HEK293 (cell line): ENCODE results near the gene CDKN3.
"Not testable (repeated sequence)": the region's sequence is repeated elsewhere in the genome, so short reads cannot be mapped to it uniquely, and the experiment has no call there.

Source experiments
- CTCF ChIA-PET: fragments of 350-600 bp; formaldehyde crosslinking; extraction: SDS; loops from one replicate; lab custom pipeline; 2021; ENCODE audit warnings: antibody characterized with exemption; lab: Yijun Ruan, JAX
- POLR2A ChIA-PET: fragments of 300-600 bp; formaldehyde crosslinking; extraction: SDS; loops from one replicate; lab custom pipeline; 2020; ENCODE audit warnings: antibody characterized with exemption, inconsistent platforms; lab: Yijun Ruan, JAX
- H3K27ac ChIP-seq: fragments of 200-500 bp; sonication (Bioruptor generic); 2 replicates; pipeline ENCODE4 v1.5.1; 2014; ENCODE audit warnings: low read depth, low read length, control low read depth, inconsistent platforms; ENCODE audit errors: extremely low read depth
- H3K36me3 ChIP-seq, 2 experiments: fragments of 200-500 bp in 1 of 2; sonication (Bioruptor generic) in 1 of 2; 1 replicate in 1 of 2; 2 replicates in 1 of 2; pipeline ENCODE4 v1.5.1; 2014 to 2017; ENCODE audit warnings: inconsistent platforms in 2 of 2, low read length in 2 of 2; ENCODE audit not compliant: control insufficient read depth in 2 of 2, insufficient read depth in 1 of 2
- H3K4me1 ChIP-seq: fragments of 200-500 bp; sonication (Bioruptor generic); 2 replicates; pipeline ENCODE4 v1.5.1; 2014; ENCODE audit warnings: mild to moderate bottlenecking, low read length, inconsistent platforms; ENCODE audit not compliant: control insufficient read depth, insufficient read depth
- H3K4me3 ChIP-seq: 2 replicates; pipeline ENCODE4 v1.5.1; 2011; ENCODE audit warnings: low read depth, mild to moderate bottlenecking, control low read depth, low read length, moderate library complexity
- H3K9me3 ChIP-seq: fragments of 200-500 bp; sonication (Bioruptor generic); 2 replicates; pipeline ENCODE4 v1.5.1; 2014; ENCODE audit warnings: low read depth, low read length, inconsistent platforms; ENCODE audit not compliant: control insufficient read depth, insufficient read depth
- ATF2 ChIP-seq: fragments of 450-650 bp; formaldehyde crosslinking; IDR thresholded peaks from 2 replicates; pipeline ENCODE4 v1.5.1; 2016; ENCODE audit warnings: missing biosample characterization, missing genetic modification characterization, low read depth
- MEIS1 ChIP-seq: sonication (generic); formaldehyde crosslinking; IDR thresholded peaks from 2 replicates; pipeline ENCODE4 v1.8.1; 2022; ENCODE audit warnings: missing genetic modification reagents, mild to moderate bottlenecking, borderline replicate concordance
- ZBTB17 ChIP-seq: fragments of 450-650 bp; formaldehyde crosslinking; IDR thresholded peaks from 2 replicates; pipeline ENCODE4 v1.5.1; 2016; ENCODE audit warnings: missing biosample characterization, missing genetic modification characterization
- ZBTB49 ChIP-seq: fragments of 450-650 bp; formaldehyde crosslinking; IDR thresholded peaks from 2 replicates; pipeline ENCODE4 v1.5.1; 2016; ENCODE audit warnings: missing biosample characterization, missing genetic modification characterization, low read depth
- ZFP69B ChIP-seq: fragments of 450-650 bp; formaldehyde crosslinking; IDR thresholded peaks from 2 replicates; pipeline ENCODE4 v1.5.1; 2016; ENCODE audit warnings: missing biosample characterization, missing genetic modification characterization
- ZNF133 ChIP-seq: fragments of 450-650 bp; formaldehyde crosslinking; IDR thresholded peaks from 2 replicates; pipeline ENCODE4 v1.5.1; 2016; ENCODE audit warnings: missing biosample characterization, missing genetic modification characterization
- ZNF544 ChIP-seq: fragments of 450-650 bp; formaldehyde crosslinking; IDR thresholded peaks from 2 replicates; pipeline ENCODE4 v1.5.0; 2017; ENCODE audit warnings: missing biosample characterization, missing genetic modification characterization
- ZNF558 ChIP-seq: fragments of 450-650 bp; formaldehyde crosslinking; IDR thresholded peaks from 2 replicates; pipeline ENCODE4 v1.5.1; 2016; ENCODE audit warnings: missing biosample characterization, missing genetic modification characterization
- ZNF621 ChIP-seq: fragments of 450-650 bp; formaldehyde crosslinking; IDR thresholded peaks from 2 replicates; pipeline ENCODE4 v1.5.1; 2017; ENCODE audit warnings: missing biosample characterization, missing genetic modification characterization
- ZNF658 ChIP-seq: fragments of 450-650 bp; formaldehyde crosslinking; IDR thresholded peaks from 2 replicates; pipeline ENCODE4; 2016; ENCODE audit warnings: missing biosample characterization, missing genetic modification characterization
- ZXDB ChIP-seq: fragments of 450-650 bp; formaldehyde crosslinking; IDR thresholded peaks from 2 replicates; pipeline ENCODE4 v1.5.1; 2016; ENCODE audit warnings: missing biosample characterization, missing genetic modification characterization
- TF ChIP-seq, protein P1 (sequence below): fragments of 450-650 bp; formaldehyde crosslinking; conservative IDR thresholded peaks from 2 replicates; pipeline ENCODE4 v1.5.1; 2016; ENCODE audit warnings: low read depth, missing biosample characterization, missing genetic modification characterization

The CDKN3 gene

DNA sequence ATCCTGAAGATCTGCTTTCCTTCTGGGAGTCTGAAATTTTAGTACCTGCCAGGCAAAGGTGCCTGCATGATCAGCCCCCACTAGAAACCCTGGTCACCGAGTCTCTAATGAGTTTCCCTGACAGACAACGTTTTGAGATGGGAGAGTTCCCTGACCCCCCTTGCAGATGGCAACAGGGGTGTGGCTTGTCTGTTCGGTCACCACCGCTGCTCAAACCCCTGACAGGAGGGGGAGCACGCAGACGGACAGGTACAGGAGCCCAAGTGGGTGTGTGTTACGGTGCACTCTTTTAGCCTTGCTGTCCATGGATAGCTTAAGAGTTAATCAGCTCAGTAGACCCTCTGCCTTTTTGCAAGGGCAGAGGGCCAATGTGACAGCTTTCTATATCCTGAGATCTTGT, 19.3 kb upstream of the CDKN3 start (continued):
- no peak for TF ChIP-seq ZBTB49
- TF ChIP-seq, protein P1, sequence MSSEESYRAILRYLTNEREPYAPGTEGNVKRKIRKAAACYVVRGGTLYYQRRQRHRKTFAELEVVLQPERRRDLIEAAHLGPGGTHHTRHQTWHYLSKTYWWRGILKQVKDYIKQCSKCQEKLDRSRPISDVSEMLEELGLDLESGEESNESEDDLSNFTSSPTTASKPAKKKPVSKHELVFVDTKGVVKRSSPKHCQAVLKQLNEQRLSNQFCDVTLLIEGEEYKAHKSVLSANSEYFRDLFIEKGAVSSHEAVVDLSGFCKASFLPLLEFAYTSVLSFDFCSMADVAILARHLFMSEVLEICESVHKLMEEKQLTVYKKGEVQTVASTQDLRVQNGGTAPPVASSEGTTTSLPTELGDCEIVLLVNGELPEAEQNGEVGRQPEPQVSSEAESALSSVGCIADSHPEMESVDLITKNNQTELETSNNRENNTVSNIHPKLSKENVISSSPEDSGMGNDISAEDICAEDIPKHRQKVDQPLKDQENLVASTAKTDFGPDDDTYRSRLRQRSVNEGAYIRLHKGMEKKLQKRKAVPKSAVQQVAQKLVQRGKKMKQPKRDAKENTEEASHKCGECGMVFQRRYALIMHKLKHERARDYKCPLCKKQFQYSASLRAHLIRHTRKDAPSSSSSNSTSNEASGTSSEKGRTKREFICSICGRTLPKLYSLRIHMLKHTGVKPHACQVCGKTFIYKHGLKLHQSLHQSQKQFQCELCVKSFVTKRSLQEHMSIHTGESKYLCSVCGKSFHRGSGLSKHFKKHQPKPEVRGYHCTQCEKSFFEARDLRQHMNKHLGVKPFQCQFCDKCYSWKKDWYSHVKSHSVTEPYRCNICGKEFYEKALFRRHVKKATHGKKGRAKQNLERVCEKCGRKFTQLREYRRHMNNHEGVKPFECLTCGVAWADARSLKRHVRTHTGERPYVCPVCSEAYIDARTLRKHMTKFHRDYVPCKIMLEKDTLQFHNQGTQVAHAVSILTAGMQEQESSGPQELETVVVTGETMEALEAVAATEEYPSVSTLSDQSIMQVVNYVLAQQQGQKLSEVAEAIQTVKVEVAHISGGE: no peak

GRCh38 chr14:54378893-54379292, 17.9 kb upstream of the CDKN3 start:
- H3K36me3 ChIP-seq, H3K27ac ChIP-seq, H3K4me3 ChIP-seq, H3K9me3 ChIP-seq, POLR2A ChIA-PET, H3K4me1 ChIP-seq: not testable (repeated sequence)
- CTCF ChIA-PET: interaction anchor here (1.8 kb wide), 1 partner anchor 10 kb away, joined by 7 read pairs; no protein-coding TSS in a partner anchor

- H3K4me1 ChIP-seq, H3K9me3 ChIP-seq, POLR2A ChIA-PET, H3K36me3 ChIP-seq, H3K27ac ChIP-seq, H3K4me3 ChIP-seq: not testable (repeated sequence)
- CTCF ChIA-PET: interaction anchor here (0.6 kb wide), 1 partner anchor 211 kb away, joined by 4 read pairs; no protein-coding TSS in a partner anchor
Measured at GRCh38 chr14:54380558-54380957, 16.2 kb upstream of the CDKN3 start.

GRCh38 chr14:54381821-54382220, 15.0 kb upstream of the CDKN3 start:
- no peak overlapping the region for H3K4me3 ChIP-seq
- H3K27ac ChIP-seq: no peak overlapping the region
- ChIA-PET POLR2A (no interaction called here), CTCF (interaction anchor here (0.7 to 1.0 kb wide), 3 partner anchors 15 to 423 kb away, joined by 3 to 4 read pairs (median 3); no protein-coding TSS in a partner anchor)
- H3K9me3 ChIP-seq: no peaks in the 10 kb centered on the region
- H3K36me3 ChIP-seq: no peaks in the 10 kb centered on the region
- H3K4me1 ChIP-seq: no peaks in the 10 kb centered on the region
- TF ChIP-seq MEIS1 (no peak), ZNF544 (tag by site-specific recombination) (no peak), ZFP69B (tag by site-specific recombination) (no peak), ZBTB17 (no peak), ZNF621 (tag by site-specific recombination) (no peak), ZXDB (no peak), ZNF658 (tag by site-specific recombination) (no peak), ATF2 (tag by site-specific recombination) (no peak), ZNF133 (tag by site-specific recombination) (no peak), ZNF558 (no peak)
